ENCODE results near the gene TULP3. TPM values are rescaled to one million over a fixed set of nuclear protein-coding genes. Genes with fewer than 3 reads are reported as not detected.

TULP3 gene
- total RNA-seq, 3 donors from 2014 or later = 18.6 to 22.6 (median 20.8) TPM

- H3K9me3 ChIP-seq = no peaks in the 10 kb centered on the region
- intact Hi-C loops (cut with DNase I; ENCODE audit: low total_unique reads) = no loop called here
- no peak for DNase-seq (ENCODE audit: low spot score in 2 of 2)
- H3K4me3 ChIP-seq = no peak overlapping the region
- no peak for TF ChIP-seq POLR2A (IDR thresholded peaks at IDR 0.05)
- TF ChIP-seq, protein P1, sequence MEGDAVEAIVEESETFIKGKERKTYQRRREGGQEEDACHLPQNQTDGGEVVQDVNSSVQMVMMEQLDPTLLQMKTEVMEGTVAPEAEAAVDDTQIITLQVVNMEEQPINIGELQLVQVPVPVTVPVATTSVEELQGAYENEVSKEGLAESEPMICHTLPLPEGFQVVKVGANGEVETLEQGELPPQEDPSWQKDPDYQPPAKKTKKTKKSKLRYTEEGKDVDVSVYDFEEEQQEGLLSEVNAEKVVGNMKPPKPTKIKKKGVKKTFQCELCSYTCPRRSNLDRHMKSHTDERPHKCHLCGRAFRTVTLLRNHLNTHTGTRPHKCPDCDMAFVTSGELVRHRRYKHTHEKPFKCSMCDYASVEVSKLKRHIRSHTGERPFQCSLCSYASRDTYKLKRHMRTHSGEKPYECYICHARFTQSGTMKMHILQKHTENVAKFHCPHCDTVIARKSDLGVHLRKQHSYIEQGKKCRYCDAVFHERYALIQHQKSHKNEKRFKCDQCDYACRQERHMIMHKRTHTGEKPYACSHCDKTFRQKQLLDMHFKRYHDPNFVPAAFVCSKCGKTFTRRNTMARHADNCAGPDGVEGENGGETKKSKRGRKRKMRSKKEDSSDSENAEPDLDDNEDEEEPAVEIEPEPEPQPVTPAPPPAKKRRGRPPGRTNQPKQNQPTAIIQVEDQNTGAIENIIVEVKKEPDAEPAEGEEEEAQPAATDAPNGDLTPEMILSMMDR (IDR thresholded peaks at IDR 0.05) = no peak
- TF ChIP-seq POLR2AphosphoS5 (IDR thresholded peaks at IDR 0.05) = no peak
- H3K27ac ChIP-seq = no peak overlapping the region
- no peaks in the 10 kb centered on the region for H3K36me3 ChIP-seq
- H3K4me1 ChIP-seq = no peaks in the 10 kb centered on the region
- no peaks in the 10 kb centered on the region for H3K27me3 ChIP-seq
Observed at GRCh38 chr12:2934371-2934770, 43.7 kb downstream of the TULP3 start.

DNA sequence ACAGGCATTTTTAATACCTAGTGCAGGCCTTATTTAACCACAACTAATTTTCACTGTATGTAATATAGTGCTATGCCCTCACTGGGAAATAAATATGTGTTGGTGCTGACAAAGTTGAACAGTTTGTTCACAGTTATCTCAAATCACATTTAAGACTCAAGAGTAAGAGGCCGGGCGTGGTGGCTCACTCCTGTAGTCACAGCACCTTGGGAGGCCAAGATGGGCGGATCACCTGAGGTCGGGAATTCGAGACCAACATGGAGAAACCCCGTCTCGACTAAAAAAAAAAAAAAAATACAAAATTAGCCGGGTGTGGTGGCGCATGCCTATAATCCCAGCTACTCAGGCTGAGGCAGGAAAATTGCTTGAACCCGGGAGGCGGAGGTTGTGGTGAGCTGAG is 45.6 kb downstream of the TULP3 start:
- no peaks in the 10 kb centered on the region for H3K4me1 ChIP-seq
- DNase-seq (ENCODE audit: low spot score in 2 of 2) = no peak
- H3K4me3 ChIP-seq = no peak overlapping the region
- TF ChIP-seq POLR2A (IDR thresholded peaks at IDR 0.05) (no peak), POLR2AphosphoS5 (IDR thresholded peaks at IDR 0.05) (no peak)
- TF ChIP-seq, protein P1 (IDR thresholded peaks at IDR 0.05) = no peak
- no peaks in the 10 kb centered on the region for H3K36me3 ChIP-seq
- no peak overlapping the region for H3K27ac ChIP-seq
- no peaks in the 10 kb centered on the region for H3K27me3 ChIP-seq
- no peaks in the 10 kb centered on the region for H3K9me3 ChIP-seq
- intact Hi-C loops (cut with DNase I; ENCODE audit: low total_unique reads) = no loop called here

DNA sequence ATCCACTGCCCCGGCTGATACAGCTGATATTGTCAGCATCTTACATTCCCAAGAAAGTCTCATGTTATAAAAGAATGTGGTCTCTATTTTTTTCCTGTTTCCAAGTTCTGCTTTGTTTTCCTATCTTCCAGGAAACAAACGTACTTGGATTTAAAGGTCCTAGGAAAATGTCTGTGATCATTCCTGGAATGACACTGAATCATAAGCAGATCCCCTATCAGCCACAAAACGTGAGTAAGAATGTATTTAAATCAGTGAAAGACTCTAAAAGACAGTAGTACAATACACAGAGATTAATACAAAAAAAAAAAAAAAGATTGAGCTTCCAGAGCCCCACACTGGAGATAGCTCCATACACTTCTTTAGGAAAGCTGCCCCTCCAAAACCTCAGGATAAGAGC is 46.8 kb downstream of the TULP3 start:
- TF ChIP-seq, protein P1 (IDR thresholded peaks at IDR 0.05) = no peak
- TF ChIP-seq POLR2A (IDR thresholded peaks at IDR 0.05) (no peak), POLR2AphosphoS5 (IDR thresholded peaks at IDR 0.05) (no peak)
- no peaks in the 10 kb centered on the region for H3K4me1 ChIP-seq
- no peaks in the 10 kb centered on the region for H3K36me3 ChIP-seq
- H3K4me3 ChIP-seq = no peak overlapping the region
- DNase-seq (ENCODE audit: low spot score in 2 of 2) = no peak
- H3K27me3 ChIP-seq = no peaks in the 10 kb centered on the region
- no peaks in the 10 kb centered on the region for H3K9me3 ChIP-seq
- H3K27ac ChIP-seq = no peak overlapping the region
- intact Hi-C loops (cut with DNase I; ENCODE audit: low total_unique reads) = no loop called here

GRCh38 chr12:2939191-2939590 is 48.5 kb downstream of the TULP3 start:
- no peaks in the 10 kb centered on the region for H3K27me3 ChIP-seq
- H3K36me3 ChIP-seq = no peaks in the 10 kb centered on the region
- TF ChIP-seq, protein P1 (IDR thresholded peaks at IDR 0.05) = no peak
- TF ChIP-seq POLR2A (IDR thresholded peaks at IDR 0.05) (no peak), POLR2AphosphoS5 (IDR thresholded peaks at IDR 0.05) (no peak)
- H3K4me1 ChIP-seq = no peaks in the 10 kb centered on the region
- no peak overlapping the region for H3K27ac ChIP-seq
- no peak for DNase-seq (ENCODE audit: low spot score in 2 of 2)
- intact Hi-C loops (cut with DNase I; ENCODE audit: low total_unique reads) = no loop called here
- H3K4me3 ChIP-seq = no peak overlapping the region
- no peaks in the 10 kb centered on the region for H3K9me3 ChIP-seq

- Histone ChIP-seq H3K27ac (no peak overlapping the region), H3K27me3 (no peaks in the 10 kb centered on the region), H3K4me3 (no peak overlapping the region), H3K4me1 (no peaks in the 10 kb centered on the region), H3K36me3 (no peaks in the 10 kb centered on the region), H3K9me3 (no peaks in the 10 kb centered on the region)
- intact Hi-C loops (cut with DNase I; ENCODE audit: low total_unique reads) = no loop called here
- no peak for TF ChIP-seq POLR2AphosphoS5 (IDR thresholded peaks at IDR 0.05)
- TF ChIP-seq, protein P1 (IDR thresholded peaks at IDR 0.05) = no peak
- no peak for TF ChIP-seq POLR2A (IDR thresholded peaks at IDR 0.05)
- DNase-seq (ENCODE audit: low spot score in 2 of 2) = no peak
Observed at GRCh38 chr12:2940564-2940963, 49.9 kb downstream of the TULP3 start.
